Measurements from ENCODE around the gene ULK4. TPM values are rescaled to one million over a fixed set of nuclear protein-coding genes. Genes with fewer than 3 reads are reported as not detected.

The ULK4 gene
- total RNA-seq, 2 donors from 2014 or later, result 4.4 to 8.3 TPM

DNA sequence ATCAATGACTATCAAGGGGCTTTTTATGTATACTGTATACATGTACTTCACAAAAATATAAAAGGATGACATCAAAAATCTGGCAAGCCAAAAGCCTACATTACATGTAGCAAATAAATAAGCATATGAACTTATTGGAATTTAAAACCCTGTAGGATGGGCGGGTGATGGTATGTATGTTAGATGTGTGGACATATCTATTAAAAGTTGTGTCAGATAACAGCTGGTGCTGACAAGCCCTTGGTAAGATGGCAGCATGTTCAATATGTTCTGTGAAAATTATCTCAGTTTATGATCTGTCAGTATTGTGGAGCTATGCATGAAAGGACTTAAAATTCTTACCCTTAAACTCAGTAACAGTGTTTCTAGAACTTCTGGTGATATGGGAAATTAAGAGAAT is 742.5 kb downstream of the ULK4 start:
- DNase-seq, result no peak
- Histone ChIP-seq H3K27me3 (no peaks in the 10 kb centered on the region), H3K4me1 (peaks cover 7% of the 10 kb centered on the region), H3K4me3 (no peak overlapping the region), H3K36me3 (no peaks in the 10 kb centered on the region), H3K27ac (no peak overlapping the region), H3K9ac (ENCODE audit: low read depth in 2 of 2, low read length in 2 of 2) (no peak overlapping the region), H3K9me3 (no peaks in the 10 kb centered on the region)
- intact Hi-C loops (cut with DNase I), result loop anchor here (10.0 kb wide), 1 partner anchor 635 kb away; no protein-coding TSS in a partner anchor
- TF ChIP-seq, protein P1, sequence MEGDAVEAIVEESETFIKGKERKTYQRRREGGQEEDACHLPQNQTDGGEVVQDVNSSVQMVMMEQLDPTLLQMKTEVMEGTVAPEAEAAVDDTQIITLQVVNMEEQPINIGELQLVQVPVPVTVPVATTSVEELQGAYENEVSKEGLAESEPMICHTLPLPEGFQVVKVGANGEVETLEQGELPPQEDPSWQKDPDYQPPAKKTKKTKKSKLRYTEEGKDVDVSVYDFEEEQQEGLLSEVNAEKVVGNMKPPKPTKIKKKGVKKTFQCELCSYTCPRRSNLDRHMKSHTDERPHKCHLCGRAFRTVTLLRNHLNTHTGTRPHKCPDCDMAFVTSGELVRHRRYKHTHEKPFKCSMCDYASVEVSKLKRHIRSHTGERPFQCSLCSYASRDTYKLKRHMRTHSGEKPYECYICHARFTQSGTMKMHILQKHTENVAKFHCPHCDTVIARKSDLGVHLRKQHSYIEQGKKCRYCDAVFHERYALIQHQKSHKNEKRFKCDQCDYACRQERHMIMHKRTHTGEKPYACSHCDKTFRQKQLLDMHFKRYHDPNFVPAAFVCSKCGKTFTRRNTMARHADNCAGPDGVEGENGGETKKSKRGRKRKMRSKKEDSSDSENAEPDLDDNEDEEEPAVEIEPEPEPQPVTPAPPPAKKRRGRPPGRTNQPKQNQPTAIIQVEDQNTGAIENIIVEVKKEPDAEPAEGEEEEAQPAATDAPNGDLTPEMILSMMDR (IDR thresholded peaks at IDR 0.05), result no peak

- Histone ChIP-seq H3K9me3 (no peaks in the 10 kb centered on the region), H3K27me3 (no peaks in the 10 kb centered on the region), H3K9ac (ENCODE audit: low read depth in 2 of 2, low read length in 2 of 2) (no peak overlapping the region), H3K4me3 (no peak overlapping the region), H3K4me1 (peaks cover 3% of the 10 kb centered on the region), H3K36me3 (no peaks in the 10 kb centered on the region), H3K27ac (no peak overlapping the region)
- DNase-seq, result no peak
- intact Hi-C loops (cut with DNase I), result loop anchor here (10.0 kb wide), 1 partner anchor 632 kb away; no protein-coding TSS in a partner anchor
- TF ChIP-seq, protein P1 (IDR thresholded peaks at IDR 0.05), result no peak
These were observed 744.9 kb downstream of the ULK4 start for GRCh38 chr3:41216993-41217392.

- TF ChIP-seq, protein P1 (IDR thresholded peaks at IDR 0.05), result no peak
- Histone ChIP-seq H3K27ac (no peak overlapping the region), H3K4me1 (peaks cover 3% of the 10 kb centered on the region), H3K9ac (ENCODE audit: low read depth in 2 of 2, low read length in 2 of 2) (no peak overlapping the region), H3K36me3 (no peaks in the 10 kb centered on the region), H3K9me3 (no peaks in the 10 kb centered on the region), H3K27me3 (no peaks in the 10 kb centered on the region), H3K4me3 (no peak overlapping the region)
- DNase-seq, result no peak
- intact Hi-C loops (cut with DNase I), result loop anchor here (10.0 kb wide), 1 partner anchor 632 kb away; no protein-coding TSS in a partner anchor
These were observed 745.5 kb downstream of the ULK4 start for GRCh38 chr3:41216422-41216821.

- Histone ChIP-seq H3K27me3 (no peaks in the 10 kb centered on the region), H3K36me3 (no peaks in the 10 kb centered on the region), H3K9me3 (no peaks in the 10 kb centered on the region), H3K9ac (ENCODE audit: low read depth in 2 of 2, low read length in 2 of 2) (no peak overlapping the region), H3K4me3 (no peak overlapping the region), H3K4me1 (peaks cover 3% of the 10 kb centered on the region), H3K27ac (no peak overlapping the region)
- TF ChIP-seq, protein P1 (IDR thresholded peaks at IDR 0.05), result no peak
- intact Hi-C loops (cut with DNase I), result loop anchor here (10.0 kb wide), 1 partner anchor 629 kb away; no protein-coding TSS in a partner anchor
- DNase-seq, result no peak
These were observed 748.3 kb downstream of the ULK4 start for GRCh38 chr3:41213588-41213987.

DNA sequence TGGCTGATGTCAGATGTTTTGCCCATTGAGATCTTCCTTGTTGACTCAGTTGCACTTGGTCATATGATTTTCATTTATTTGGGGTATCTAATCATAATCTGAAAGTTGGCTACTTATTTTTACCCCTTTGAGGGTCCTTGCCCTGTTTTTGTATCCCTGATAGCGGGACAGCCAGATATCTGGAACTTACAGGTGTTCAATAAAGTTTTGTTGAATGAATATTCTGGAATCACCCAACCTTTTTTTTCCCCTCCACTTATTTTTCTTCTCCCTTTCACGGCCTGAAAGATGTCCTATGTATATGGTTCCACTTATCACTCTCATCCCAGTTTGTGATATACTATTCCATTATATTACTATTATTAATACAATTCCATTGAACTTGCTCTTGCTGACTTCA is 749.8 kb downstream of the ULK4 start:
- no peak for DNase-seq
- no peaks in the 10 kb centered on the region for H3K9me3 ChIP-seq
- H3K27ac ChIP-seq, result no peak overlapping the region
- no peaks in the 10 kb centered on the region for H3K36me3 ChIP-seq
- H3K9ac ChIP-seq (ENCODE audit: low read depth in 2 of 2, low read length in 2 of 2), result no peak overlapping the region
- no peaks in the 10 kb centered on the region for H3K27me3 ChIP-seq
- intact Hi-C loops (cut with DNase I), result loop anchor here (10.0 kb wide), 1 partner anchor 627 kb away; no protein-coding TSS in a partner anchor
- peaks cover 3% of the 10 kb centered on the region for H3K4me1 ChIP-seq
- TF ChIP-seq, protein P1 (IDR thresholded peaks at IDR 0.05), result no peak
- H3K4me3 ChIP-seq, result no peak overlapping the region
